GM18511 (cell line): ENCODE results near the gene CIAPIN1.

Source experiments
- ATAC-seq: cut with Tn5 transposase; IDR thresholded peaks from one replicate; pipeline ENCODE4 v1.9.1; 2021; ENCODE audit warnings: mild to moderate bottlenecking, moderate library complexity; ENCODE audit not compliant: unreplicated experiment

CIAPIN1 gene

GRCh38 chr16:57384248-57385070 lies 62.7 kb downstream of the CIAPIN1 start:
- no peak for ATAC-seq

GRCh38 chr16:57383276-57384247 lies 63.6 kb downstream of the CIAPIN1 start:
- no peak for ATAC-seq

- ATAC-seq = no peak
Measured at GRCh38 chr16:57382535-57383275, 64.5 kb downstream of the CIAPIN1 start.

- ATAC-seq = no peak
Measured at GRCh38 chr16:57381791-57382534, 65.2 kb downstream of the CIAPIN1 start.

- no peak for ATAC-seq
Measured at GRCh38 chr16:57380671-57381462, 66.3 kb downstream of the CIAPIN1 start.

GRCh38 chr16:57379579-57379978 lies 67.6 kb downstream of the CIAPIN1 start:
- no peak for ATAC-seq
